Gastroesophageal sphincter (tissue), 3 donors: Measurements from ENCODE around the gene GRAMD2B.

Experiments used
- CTCF ChIP-seq, 4 experiments: fragments of 200-600 bp in 2 of 4; fragments of 450-650 bp in 2 of 4; sonication (generic) in 1 of 4; IDR thresholded peaks; one replicate each; pipeline ENCODE4 v1.5.1; 2017 to 2019; ENCODE audit warnings: antibody characterized with exemption in 4 of 4, mild to moderate bottlenecking in 2 of 4, moderate library complexity in 2 of 4
- EP300 ChIP-seq: sonication (generic); formaldehyde crosslinking; IDR thresholded peaks from one replicate; pipeline ENCODE4 v1.6.1; 2017; ENCODE audit warnings: antibody characterized with exemption, mild to moderate bottlenecking
- POLR2A ChIP-seq, 2 donors: fragments of 450-650 bp; IDR thresholded peaks; one replicate each; pipeline ENCODE4 v1.6.1; 2017; ENCODE audit warnings: antibody characterized with exemption in 2 of 2, mild to moderate bottlenecking in 2 of 2, moderate library complexity in 1 of 2
- POLR2AphosphoS5 ChIP-seq: sonication (generic); formaldehyde crosslinking; IDR thresholded peaks from one replicate; pipeline ENCODE4 v1.6.1; 2017; ENCODE audit warnings: antibody characterized with exemption

GRCh38 chr5:126437721-126438120 lies 14.5 kb downstream of the GRAMD2B start:
- TF ChIP-seq CTCF (IDR thresholded peaks at IDR 0.05) (no peak), EP300 (no peak), POLR2A (IDR thresholded peaks at IDR 0.05) (no peak), POLR2AphosphoS5 (no peak)
